ENCODE results near the gene XIAP.
"Not testable (repeated sequence)": the region's sequence is repeated elsewhere in the genome, so short reads cannot be mapped to it uniquely, and the experiment has no call there.

The XIAP gene

GRCh38 chrX:123876844-123877243, 17.0 kb downstream of the XIAP start:
- DNase-seq, result no peak

GRCh38 chrX:123878252-123878721, 18.4 kb downstream of the XIAP start:
- no peak for DNase-seq

- DNase-seq, result no peak
These were observed 21.5 kb downstream of the XIAP start for GRCh38 chrX:123881330-123881729.

GRCh38 chrX:123882391-123882790, 22.5 kb downstream of the XIAP start:
- DNase-seq, result no peak

GRCh38 chrX:123884809-123885408, 25.1 kb downstream of the XIAP start:
- DNase-seq, result no peak

- DNase-seq, result no peak
These were observed 39.8 kb downstream of the XIAP start for GRCh38 chrX:123899701-123900100.

- DNase-seq, result not testable (repeated sequence)
These were observed 43.4 kb downstream of the XIAP start for GRCh38 chrX:123903261-123903660.

GRCh38 chrX:123905332-123905731, 45.5 kb downstream of the XIAP start:
- no peak for DNase-seq

- no peak for DNase-seq
These were observed 46.9 kb downstream of the XIAP start for GRCh38 chrX:123906557-123907316.

GRCh38 chrX:123909523-123909922, 49.7 kb downstream of the XIAP start:
- DNase-seq, result no peak

GRCh38 chrX:123917069-123917468, 57.2 kb downstream of the XIAP start:
- DNase-seq, result no peak

GRCh38 chrX:123918106-123918721, 58.4 kb downstream of the XIAP start:
- no peak for DNase-seq

GRCh38 chrX:123920105-123920785, 60.4 kb downstream of the XIAP start:
- DNase-seq, result no peak

GRCh38 chrX:123923211-123923610, 63.4 kb downstream of the XIAP start:
- DNase-seq, result no peak

GRCh38 chrX:123924186-123924585, 64.3 kb downstream of the XIAP start:
- no peak for DNase-seq

- DNase-seq, result no peak
These were observed 68.0 kb downstream of the XIAP start for GRCh38 chrX:123927845-123928244.

- DNase-seq, result not testable (repeated sequence)
These were observed 72.2 kb downstream of the XIAP start for GRCh38 chrX:123932055-123932454.

GRCh38 chrX:123943074-123943473, 83.2 kb downstream of the XIAP start:
- DNase-seq, result no peak

GRCh38 chrX:123943488-123943887, 83.6 kb downstream of the XIAP start:
- DNase-seq, result no peak

- no peak for DNase-seq
These were observed 90.0 kb downstream of the XIAP start for GRCh38 chrX:123949846-123950245.

GRCh38 chrX:123959281-123960063, 99.6 kb downstream of the XIAP start:
- DNase-seq, result peak in 2 of 4 experiments; percentile 1 to 22

GRCh38 chrX:123960956-123961267, 101.1 kb downstream of the XIAP start:
- peak in 1 of 4 experiments; percentile 10 for DNase-seq
